ENCODE results near the gene GTF3C5.

Gene GTF3C5

DNA sequence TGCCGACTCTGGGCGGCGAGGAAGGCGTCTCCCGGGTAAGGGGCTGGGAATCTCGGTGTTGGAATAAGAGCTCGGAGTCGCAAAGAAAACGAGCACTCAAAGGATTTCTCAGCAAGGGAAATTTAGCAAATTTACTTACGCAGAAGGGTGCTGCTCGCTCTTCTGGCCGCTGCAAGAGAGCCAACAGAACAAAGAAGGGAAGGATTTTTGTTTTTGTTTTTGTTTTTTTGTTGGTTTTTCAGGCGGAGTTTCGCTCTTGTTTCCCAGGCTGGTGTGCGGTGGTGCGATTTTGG, 279 bp downstream of the GTF3C5 start:
- DNase-seq, result no peak

DNA sequence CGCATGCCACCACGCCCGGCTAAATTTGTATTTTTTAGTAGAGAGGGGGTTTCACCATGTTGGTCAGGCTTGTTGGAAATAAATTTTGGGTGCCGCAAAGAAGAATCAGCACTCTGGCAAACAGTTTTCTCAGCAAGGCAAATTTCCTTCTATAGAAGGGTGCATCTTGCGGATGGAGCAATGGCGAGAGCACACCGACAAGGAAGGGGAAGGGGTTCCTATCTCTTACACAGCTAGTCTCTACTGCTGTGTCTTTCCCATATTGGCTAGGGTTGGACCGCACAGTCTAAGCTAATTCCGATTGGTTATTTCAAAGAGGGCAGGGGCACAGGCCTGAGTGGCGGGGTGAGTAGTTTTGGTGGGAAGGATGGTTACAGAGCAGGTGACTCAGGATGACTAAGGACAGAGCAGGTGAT, 707 bp downstream of the GTF3C5 start:
- DNase-seq, result no peak

DNA sequence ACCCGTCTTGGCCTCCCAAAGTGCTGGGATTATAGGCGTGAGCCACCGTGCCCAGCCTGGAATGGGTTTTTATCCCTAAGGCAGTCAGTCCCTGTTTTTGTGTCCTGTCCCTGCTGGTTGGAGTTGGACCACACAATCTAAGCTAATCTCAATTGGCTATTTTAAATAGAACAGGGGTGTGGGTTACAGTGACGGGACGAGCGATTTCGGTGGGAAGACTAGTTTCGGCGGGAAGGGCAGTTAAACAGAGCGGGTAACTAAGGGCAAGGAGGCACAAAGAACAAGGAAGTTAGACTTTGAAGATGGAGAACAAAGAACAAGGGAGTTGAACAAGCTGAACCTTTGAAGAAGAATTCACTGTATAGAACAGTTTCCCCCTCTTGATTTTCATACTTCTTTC, 1.4 kb downstream of the GTF3C5 start:
- DNase-seq, result no peak

DNA sequence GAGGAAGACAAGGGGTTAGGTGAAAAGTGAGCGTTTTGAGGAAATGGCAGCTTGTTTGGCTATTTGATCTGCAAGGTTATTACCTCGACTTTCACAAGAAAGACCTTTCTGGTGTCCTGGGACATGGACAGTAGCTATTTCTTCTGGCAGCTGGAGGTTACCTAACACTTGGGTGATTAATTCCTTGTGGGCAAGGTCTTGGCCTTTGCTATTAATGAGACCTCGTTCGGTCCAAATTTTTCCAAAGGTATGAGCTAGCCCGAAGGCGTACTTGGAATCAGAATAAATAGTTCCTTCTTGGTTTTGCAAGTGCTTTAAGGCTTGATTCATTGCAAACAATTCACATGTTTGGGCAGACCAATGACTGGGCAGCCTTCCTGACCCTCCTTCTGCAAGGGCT, 4.9 kb downstream of the GTF3C5 start:
- no peak for DNase-seq

DNA sequence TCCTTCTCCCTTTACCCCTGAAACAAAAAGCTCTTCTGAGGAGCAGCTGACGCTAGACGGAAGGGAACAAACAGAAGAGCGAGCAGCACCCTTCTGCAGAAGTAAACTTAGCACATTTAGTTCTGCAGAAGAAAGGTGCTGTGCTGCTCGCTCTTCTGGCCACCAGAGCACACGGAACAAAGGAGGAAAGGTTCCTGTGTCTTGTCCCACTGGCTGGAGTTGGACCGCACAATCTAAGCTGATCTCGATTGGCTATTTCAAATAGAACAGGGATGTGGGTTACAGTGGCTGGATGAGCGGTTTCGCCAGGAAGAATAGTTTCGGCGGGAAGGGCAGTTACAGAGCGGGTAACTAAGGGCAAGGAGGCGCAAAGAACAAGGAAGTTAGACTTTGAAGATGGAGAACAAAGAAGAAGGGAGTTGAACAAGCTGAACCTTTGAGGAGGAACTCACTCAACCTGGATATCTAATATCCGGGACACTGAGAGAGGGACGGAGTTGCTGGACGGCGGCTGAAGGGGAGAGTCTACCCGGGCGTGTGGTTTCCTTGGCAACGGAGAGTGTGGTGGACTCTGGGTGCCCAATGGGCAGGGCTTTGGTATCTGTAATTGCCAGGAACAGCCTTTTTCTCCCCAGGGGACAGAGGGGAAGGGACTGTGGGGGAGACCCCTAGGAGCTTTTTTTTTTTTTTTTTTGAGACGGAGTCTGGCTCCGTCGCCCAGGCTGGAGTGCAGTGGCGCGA, 7.1 kb downstream of the GTF3C5 start:
- no peak for DNase-seq

DNA sequence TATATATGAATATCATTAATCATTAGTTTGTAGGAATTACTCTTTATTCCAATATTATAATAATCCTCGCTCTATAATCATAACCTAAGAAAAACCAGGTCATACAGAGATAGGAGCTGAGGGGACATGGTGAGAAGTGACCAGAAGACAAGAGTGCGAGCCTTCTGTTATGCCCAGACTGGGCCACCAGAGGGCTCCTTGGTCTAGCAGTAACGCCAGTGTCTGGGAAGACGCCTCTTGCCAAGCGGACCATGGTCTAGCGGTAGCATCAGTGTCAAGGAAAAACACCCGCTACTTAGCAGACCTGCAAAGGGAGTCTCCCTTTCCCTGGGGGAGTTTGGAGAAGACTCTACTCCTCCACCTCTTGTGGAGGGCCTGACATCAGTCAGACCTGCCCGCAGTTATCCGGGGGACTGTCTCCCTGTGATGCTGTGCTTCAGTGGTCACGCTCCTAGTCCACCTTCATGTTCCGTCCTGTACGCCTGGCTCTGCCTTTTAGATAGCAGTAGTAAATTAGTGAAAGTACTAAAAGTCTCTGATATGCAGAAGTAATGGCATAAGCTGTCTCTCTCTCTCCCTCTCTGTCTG, 10.2 kb downstream of the GTF3C5 start:
- peak; percentile 55 for DNase-seq

DNA sequence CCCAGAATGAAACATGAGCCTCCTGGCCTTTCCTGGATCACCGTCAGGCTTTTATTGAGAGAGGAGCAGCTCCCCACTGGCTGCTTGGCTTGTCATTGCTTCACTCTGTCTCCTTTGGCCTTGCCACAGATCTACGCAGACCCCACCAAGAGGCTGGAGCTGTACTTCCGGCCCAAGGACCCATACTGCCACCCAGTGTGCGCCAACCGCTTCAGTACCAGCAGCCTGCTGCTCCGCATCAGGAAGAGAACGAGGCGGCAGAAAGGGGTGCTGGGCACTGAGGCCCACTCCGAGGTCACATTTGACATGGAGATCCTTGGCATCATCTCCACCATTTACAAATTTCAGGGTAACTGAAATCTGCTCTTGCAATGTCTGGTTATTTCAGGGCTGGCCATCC, 11.2 kb downstream of the GTF3C5 start:
- DNase-seq, result no peak

DNA sequence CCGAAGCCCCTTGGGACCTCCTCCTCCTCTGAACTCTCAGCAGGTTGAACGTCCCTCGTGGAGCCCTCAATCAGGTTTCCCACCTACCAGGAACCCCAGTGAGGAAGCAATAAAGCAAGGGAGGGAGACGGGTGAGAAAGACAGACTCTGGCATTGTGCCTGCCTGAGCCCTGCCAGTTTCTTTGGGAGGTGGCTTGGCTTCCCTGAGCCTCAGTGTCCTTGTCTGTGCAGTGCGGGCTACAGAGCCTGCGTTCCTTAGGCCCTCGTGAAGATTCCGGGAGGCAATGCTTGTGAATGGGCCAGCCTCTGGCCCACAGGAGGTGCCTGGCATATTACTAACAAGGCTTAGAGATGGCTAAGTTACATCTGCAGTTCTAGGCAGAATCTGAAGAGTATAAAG, 11.9 kb downstream of the GTF3C5 start:
- DNase-seq, result no peak

DNA sequence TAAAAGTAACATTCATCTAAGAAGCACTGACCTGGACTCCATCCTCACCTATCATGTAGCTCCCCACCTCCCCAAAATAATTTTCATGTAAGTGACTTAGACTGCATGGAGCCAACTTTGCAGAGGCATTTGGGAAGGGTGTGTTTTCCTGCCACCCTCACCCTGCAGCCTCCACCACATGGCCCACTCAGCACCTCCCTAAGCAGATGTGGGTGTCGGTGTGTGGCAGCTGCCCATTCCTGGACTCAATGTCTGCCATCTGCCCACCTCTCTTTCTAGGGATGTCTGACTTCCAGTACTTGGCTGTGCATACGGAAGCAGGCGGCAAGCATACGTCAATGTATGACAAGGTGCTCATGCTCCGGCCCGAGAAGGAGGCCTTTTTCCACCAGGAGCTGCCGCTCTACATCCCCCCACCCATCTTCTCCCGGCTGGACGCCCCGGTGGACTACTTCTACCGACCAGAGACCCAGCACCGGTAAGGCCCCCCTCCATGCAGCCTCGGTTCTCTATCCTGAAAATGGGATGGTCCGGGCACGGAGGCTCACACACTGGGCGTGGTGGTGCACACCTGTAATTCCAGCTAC, 12.7 kb downstream of the GTF3C5 start:
- no peak for DNase-seq

DNA sequence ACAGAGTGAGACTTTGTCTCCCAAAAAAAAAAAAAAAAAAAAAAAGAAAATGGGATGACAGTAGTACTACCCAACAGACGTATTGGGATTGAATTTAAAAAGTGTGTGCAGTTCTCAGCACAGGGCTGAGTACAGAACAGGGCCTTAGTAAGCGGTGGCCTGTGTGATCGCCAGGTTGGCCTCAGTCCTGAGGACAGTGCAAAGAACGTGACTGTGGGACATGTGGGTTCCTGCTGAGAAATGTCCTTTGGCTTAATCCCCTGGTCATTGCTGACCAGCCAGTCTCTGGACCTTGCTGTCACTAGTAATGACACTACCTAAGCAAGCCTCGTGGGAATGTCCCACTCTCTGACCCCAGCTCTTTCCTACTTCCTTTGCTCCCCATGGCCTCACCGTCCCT, 13.3 kb downstream of the GTF3C5 start:
- no peak for DNase-seq

DNA sequence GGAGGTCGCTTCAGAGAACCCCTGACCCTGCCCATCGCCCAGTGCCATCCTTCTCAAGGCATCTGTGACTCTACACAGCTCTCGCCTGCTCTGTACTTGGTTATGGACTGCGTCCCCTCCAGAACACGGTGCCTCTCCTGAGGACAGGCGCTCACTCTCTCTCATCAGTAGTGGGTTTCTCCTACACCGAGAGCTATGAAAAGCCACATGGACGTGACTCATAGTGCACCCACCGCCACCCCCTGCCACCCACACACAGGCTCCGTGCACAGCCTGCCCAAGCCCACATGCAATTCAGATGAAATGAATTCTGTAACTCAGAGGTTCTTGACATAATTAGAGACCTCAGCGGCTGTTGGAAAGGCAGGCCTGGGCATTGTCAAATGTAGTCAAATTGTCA, 13.9 kb downstream of the GTF3C5 start:
- no peak for DNase-seq

DNA sequence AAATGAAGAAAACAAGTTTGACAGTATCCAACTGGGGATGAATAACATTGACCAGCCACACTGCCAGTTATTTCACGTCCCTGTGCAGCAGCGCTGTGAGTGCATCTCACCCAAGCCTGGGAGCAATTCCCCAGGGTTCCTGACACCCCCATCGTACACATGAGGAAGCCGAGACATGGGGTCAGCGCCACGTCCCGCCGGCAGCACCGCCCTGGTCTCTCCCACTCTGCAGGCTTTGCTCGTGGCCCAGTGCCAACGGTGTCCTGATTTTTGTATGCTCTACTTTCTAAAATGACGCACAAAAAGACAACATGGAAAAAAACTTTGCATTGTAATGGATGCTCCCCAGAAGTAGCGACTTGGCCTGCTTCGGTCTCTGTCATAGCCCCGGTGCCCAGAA, 14.3 kb downstream of the GTF3C5 start:
- no peak for DNase-seq

DNA sequence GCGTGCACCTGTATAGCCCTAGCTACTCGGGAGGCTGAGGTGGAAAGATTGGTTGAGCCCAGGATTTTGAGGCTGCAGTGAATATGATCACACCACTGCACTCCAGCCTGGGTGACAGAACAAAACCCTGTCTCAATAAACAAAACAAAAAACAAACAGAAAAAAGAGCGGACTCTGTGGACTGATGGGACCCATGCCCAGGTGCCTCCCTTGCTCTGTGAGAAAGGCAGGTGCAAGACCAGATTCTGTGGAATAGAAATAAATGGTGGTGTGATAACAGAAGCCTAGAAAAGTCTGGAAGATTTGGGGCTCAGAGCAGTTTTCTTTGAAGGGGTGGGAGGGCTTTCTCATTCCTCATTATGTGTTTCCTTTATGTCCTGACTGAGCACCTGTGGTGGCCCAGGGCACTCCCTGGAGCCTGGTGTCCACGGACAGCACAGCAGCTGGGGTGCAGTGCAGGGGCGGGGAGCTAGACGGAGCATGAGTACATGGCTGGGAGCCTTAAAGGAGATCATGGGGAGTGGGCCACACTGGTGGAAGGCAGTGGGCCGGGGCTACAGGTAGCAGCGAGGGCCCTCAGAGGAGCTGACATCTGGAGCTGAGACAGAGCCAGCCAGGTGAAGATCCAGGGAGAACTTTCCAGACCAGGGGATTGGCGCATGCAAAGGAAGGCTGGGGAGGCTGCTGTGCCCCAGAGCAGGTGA, 15.6 kb downstream of the GTF3C5 start:
- no peak for DNase-seq

DNA sequence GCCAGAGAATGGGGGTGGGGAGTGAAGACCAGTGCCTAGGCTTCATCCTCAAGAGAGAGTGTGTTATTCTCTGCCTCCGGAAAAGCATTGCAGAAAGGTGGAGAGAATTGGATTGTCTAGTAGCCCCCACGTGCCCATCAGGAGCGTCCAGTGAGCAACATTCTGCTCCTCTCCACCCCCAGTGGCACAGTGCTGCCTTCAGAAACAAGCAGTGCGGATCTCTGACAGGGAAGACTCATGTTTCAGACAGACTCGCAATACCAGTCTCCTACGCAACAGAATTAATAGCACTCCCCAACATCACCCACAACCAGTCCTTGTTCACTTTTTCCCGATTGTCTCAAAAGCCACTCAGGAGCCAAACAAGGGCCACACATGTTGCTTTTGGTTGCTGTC, 16.1 kb downstream of the GTF3C5 start:
- DNase-seq, result no peak

DNA sequence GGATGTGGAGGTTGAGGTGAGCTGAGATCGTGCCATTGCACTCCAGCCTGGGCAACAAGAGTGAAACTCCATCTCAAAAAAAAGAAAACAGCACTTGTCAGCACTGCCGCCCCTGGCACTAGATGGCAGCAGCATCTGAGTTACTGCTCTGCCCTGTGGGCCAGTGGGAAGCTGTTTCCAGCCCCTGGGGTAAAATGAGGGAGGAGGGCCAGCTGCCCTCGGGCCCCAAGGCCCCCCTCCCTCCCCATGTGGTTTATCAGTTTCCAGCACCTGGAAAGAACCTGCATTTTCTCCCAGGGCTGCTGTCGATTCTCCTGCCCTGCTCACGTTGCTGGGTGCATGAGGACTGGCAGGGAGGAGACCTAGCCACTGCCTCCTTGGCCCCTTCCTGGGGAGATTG, 17.8 kb downstream of the GTF3C5 start:
- DNase-seq, result peak; percentile 37

DNA sequence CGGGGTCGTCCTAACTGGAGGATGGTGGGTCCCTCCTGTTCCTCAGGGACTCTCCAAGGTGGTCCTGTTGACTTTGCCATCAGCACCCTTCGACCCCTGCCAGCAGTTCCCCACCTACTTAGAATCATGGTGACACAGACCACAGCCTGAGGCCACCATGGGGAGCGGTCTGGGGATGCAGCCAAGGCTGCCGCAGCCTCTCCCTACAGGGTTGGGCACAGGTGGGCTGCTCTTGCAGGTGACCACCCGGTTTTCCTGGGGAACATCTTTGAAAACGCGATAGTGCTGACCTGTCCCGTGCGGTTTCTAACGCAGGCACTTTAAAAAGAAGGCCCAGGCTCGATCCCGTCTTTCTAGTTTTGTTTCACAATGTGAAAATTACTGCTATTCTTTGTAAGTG, 18.2 kb downstream of the GTF3C5 start:
- DNase-seq, result no peak

DNA sequence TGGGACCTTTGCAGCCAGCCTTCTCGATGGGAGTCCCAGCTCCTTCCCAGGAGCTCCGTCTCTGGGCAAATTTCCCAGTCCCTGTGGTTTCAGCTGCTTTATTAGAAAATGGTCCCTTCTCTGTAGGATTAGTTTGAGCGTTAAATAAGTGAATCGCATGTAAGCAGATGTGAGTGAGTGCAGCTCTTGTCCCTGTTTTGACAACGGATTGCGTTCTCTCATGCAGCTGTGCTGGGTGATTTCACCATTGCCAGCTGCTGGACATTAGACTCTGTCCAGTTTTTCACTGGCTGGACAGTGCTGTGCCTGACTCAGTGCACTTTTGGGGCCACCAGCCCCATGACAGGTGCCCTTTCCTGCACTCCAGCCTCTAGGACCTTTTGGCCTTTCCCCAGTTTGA, 19.3 kb downstream of the GTF3C5 start:
- peak; percentile 52 for DNase-seq

DNA sequence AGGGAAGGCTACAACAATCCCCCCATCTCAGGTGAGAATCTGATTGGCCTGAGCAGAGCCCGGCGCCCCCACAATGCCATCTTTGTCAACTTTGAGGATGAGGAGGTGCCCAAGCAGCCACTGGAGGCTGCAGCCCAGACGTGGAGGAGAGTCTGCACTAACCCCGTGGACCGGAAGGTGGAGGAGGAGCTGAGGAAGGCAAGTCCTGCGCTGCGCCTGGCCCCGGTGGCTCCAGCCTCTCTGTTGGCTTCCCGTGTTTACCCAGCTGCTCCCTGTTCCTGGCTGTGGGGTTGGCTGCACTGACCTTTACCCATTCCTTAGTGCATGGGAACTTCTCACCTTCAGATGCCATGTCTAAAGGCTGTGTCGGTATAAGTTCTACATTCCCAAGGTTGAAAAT, 20.0 kb downstream of the GTF3C5 start:
- no peak for DNase-seq

DNA sequence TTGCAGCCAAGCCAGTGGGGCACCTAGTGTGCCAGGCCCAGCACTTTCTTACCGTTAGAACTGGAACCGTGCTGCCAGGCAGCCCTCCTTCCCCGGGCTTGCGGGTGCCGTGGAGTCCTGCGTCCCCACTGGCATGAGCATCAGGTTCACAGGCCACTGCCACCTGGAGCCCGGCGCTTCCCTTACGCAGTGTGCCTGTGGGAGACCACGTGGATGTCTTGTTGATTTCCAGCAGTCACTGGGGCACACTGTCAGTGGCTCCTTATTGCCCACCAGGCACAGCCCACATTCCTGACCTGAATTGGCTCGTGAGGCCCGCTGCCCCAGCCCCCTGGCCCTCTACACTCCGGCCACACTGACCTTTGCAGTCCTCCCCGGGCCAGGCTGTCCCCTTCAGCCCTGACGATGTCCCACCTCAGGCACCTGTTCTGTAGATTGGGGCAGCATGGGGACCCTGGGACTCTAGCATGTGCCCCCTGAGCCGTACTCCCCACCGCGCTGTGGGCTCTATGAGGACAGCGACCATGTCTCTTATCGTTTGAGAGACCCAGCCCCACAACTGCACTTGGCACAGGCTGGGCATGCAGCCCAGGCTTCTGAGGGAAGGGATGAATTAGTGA, 20.6 kb downstream of the GTF3C5 start:
- DNase-seq, result no peak

DNA sequence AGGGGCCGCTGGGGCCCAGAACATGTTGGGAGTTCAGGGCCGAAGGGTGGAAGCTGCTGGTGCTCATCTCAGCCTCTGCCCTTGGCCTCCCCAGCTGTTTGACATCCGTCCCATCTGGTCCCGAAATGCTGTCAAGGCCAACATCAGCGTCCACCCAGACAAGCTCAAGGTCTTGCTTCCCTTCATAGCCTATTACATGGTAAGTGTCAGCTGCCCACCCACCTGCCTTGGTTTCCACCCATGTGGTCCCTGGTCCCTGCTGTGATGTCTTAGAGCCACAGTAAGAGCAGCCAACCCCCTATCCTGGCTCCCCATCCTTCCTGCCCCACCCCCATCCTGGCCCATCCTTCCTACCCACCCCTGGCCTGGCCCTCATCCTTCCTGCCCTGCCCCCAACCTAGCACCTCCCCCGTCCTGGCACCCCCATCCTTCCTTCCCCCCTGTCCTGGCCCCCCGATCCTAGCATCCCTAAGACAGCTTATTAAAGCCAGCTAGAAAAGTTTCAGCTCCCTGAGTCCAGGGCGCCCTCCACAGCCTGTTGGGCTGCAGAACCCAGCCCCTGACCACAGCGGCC, 21.3 kb downstream of the GTF3C5 start:
- DNase-seq, result no peak

DNA sequence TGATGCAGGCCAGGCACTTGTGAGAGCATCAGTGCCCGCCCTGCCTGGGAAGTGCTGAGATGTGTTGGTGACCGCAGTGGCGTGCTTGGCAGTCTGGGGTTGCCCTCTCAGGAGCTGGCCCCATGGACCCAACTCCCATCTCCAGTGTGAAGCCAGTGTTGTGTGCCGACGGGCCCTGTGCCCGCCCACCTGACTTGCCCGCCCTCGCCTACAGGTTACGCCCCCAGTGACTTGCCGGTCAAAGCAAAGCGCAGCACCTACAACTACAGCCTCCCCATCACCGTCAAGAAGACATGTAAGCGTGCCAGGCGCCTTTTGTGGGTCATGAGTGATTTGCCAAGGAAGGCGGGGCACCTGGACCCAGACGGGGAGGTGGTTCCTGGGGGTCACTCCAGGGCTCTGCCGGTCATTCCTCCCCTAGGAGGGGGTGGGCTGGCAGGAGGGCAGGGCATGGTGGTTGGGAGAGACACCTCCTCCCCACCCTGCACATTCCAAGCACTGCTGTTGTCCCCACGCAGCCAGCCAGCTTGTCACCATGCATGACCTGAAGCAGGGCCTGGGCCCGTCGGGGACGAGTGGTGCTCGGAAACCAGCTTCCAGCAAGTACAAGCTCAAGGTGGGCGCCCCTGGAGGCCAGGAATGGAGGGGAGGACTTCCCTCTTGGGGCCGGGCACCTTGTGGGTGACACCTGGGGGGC, 23.5 kb downstream of the GTF3C5 start:
- no peak for DNase-seq

DNA sequence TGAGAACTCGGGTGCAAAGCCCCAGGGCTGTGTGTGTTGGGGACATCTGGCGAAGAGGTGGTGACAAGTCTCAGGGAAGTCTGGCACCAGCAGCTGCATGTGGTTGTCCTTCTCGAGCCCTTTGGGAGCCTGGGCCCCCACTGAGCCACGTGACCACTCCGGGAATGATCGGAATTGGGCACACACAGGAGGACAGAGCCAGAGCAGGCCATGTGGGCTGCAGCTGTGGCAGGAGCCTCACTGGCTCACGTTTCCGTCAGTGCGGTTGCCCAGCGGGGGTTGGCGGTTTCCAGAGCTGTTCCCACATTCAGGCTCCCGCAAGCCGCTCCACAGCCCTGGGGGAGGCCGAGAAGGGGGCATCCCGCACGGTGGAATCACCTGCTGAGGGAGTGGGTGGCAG, 24.2 kb downstream of the GTF3C5 start:
- peak; percentile 97 for DNase-seq
